K562 (cell line): ENCODE measurements around the gene DNAJC8. TPM values are rescaled to one million over a fixed set of nuclear protein-coding genes. Genes with fewer than 3 reads are reported as not detected.

Experiments
- ARID3A ChIP-seq: IDR thresholded peaks from 2 replicates; pipeline ENCODE4 v1.6.1; 2012; ENCODE audit warnings: low read depth, low read length, improper control_type of control experiment, borderline replicate concordance
- ATF6 ChIP-seq: sonication (generic); formaldehyde crosslinking; IDR thresholded peaks from 2 replicates; pipeline ENCODE4 v1.4.0; 2020; ENCODE audit warnings: mild to moderate bottlenecking, missing genetic modification reagents
- BHLHE40 ChIP-seq: IDR thresholded peaks from 2 replicates; pipeline ENCODE4 v1.6.1; 2011; ENCODE audit warnings: low read length, improper control_type of control experiment
- BMI1 ChIP-seq: fragments of 150-350 bp; IDR thresholded peaks from 2 replicates; pipeline ENCODE4 v1.6.1; 2014; ENCODE audit warnings: low read length
- HDAC2 ChIP-seq: fragments of 450-650 bp; IDR thresholded peaks from 2 replicates; pipeline ENCODE4 v1.6.1; 2016; ENCODE audit warnings: mild to moderate bottlenecking
- KAT2B ChIP-seq: IDR thresholded peaks from one replicate; pipeline ENCODE4 v1.6.1; 2012; ENCODE audit warnings: low read depth, mild to moderate bottlenecking, control low read depth, inconsistent platforms, low read length, moderate library complexity
- MAX ChIP-seq: sonication (generic); formaldehyde crosslinking; IDR thresholded peaks from 2 replicates; pipeline ENCODE4 v1.9.0; 2022; ENCODE audit warnings: mild to moderate bottlenecking, missing genetic modification reagents
- NKRF ChIP-seq: fragments of 450-650 bp; IDR thresholded peaks from 2 replicates; pipeline ENCODE4 v1.6.1; 2016; ENCODE audit warnings: borderline replicate concordance
- POLR3G ChIP-seq: IDR thresholded peaks from 2 replicates; pipeline ENCODE4 v1.6.1; 2011; ENCODE audit not compliant: insufficient read length, insufficient replicate concordance; ENCODE audit errors: extremely low read depth
- STAT6 ChIP-seq: sonication (generic); formaldehyde crosslinking; IDR thresholded peaks from 2 replicates; pipeline ENCODE4 v1.8.1; 2023; ENCODE audit warnings: mild to moderate bottlenecking, missing genetic modification reagents
- SUPT5H ChIP-seq: fragments of 450-650 bp; IDR thresholded peaks from 2 replicates; pipeline ENCODE4 v1.6.1; 2016
- TAF7 ChIP-seq: fragments of 450-650 bp; IDR thresholded peaks from 2 replicates; pipeline ENCODE4 v1.6.1; 2016; ENCODE audit warnings: missing genetic modification characterization, missing compliant biosample characterization
- TARDBP ChIP-seq: fragments of 450-650 bp; IDR thresholded peaks from 2 replicates; pipeline ENCODE4 v1.6.1; 2016
- ZBED1 ChIP-seq: IDR thresholded peaks from 2 replicates; pipeline ENCODE4 v1.6.1; 2014
- polyA plus RNA-seq, 8 experiments: library from polyadenylated mRNA; depleted of rRNA in 4 of 8; stranded (reverse) in 5 of 8; unstranded in 3 of 8; fragments of >200 nt; fragmentation: Nextera tagmentation in 2 of 8; fragmentation: Illumina TruSeq in 1 of 8; extraction: Ambion mirVana in 2 of 8; extraction: Trizol in 1 of 8; gene quantifications; 2 replicates each; pipeline versions ENCODE4 v1.2.1 to v1.2.3, GENCODE V29; 2011 to 2014; ENCODE audit warnings: inconsistent platforms in 1 of 8, missing spikeins in 1 of 8
- total RNA-seq, 7 experiments: library from RNA; depleted of rRNA in 6 of 7; stranded (reverse); fragments of >200 nt in 6 of 7; fragmentation: Illumina TruSeq in 2 of 7; extraction: Trizol in 2 of 7; gene quantifications; 2 replicates each; pipeline versions ENCODE4 v1.2.1 to v1.2.3, GENCODE V29; 2011 to 2021; ENCODE audit warnings: low replicate concordance in 1 of 7

Gene DNAJC8
- total and polyA plus RNA-seq, 9 of the 15 experiments (the other 6 are each of a cell fraction or from before 2014, with no cell fraction given), result 143 to 508 (median 209) TPM

GRCh38 chr1:28232558-28233263, at the start of gene DNAJC8 (continued):
- TF ChIP-seq POLR3G, result no peak
- peak; percentile 87; the same call in 1 of the 2 replicates for TF ChIP-seq STAT6 (CRISPR knock-in tag)
- peak; percentile 93 for TF ChIP-seq SUPT5H
- TF ChIP-seq ZBED1, result 0 out of 2 replicates have a peak, but pooled peaks have one; percentile 63
- TF ChIP-seq ATF6, result 0 out of 2 replicates have a peak, but pooled peaks have one; percentile 82
- TF ChIP-seq MAX (CRISPR knock-in tag), result peak; percentile 87
- TF ChIP-seq KAT2B, result peak; percentile 20
- peak; percentile 90 for TF ChIP-seq NKRF
- TF ChIP-seq TARDBP, result no peak
- TF ChIP-seq HDAC2, result 0 out of 2 replicates have a peak, but pooled peaks have one; percentile 47
- TF ChIP-seq BHLHE40, result peak; percentile 99
- TF ChIP-seq ARID3A, result no peak
- peak; percentile 91 for TF ChIP-seq TAF7 (tag)
- no peak for TF ChIP-seq BMI1
